Esophagus muscularis mucosa (tissue), 4 donors: ENCODE data around the gene ANK2. TPM values are rescaled to one million over a fixed set of nuclear protein-coding genes. Genes with fewer than 3 reads are reported as not detected.

ENCODE experiments used
- DNase-seq: peaks from one replicate; pipeline ENCODE4 v3.0.0-alpha.2; 2017; ENCODE audit errors: extremely low spot score
- H3K27ac ChIP-seq, 4 donors: fragments of 200-600 bp; sonication (generic); replicated peaks in 1 of 4; 1 replicate in 3 of 4; 2 replicates in 1 of 4; pipeline ENCODE4 v1.5.1; 2016 to 2019; ENCODE audit warnings: mild to moderate bottlenecking in 1 of 4
- H3K27me3 ChIP-seq, 4 donors: fragments of 200-600 bp; sonication (generic); one replicate each; pipeline versions ENCODE4 v1.5.1 to v1.6.0; 2016 to 2019
- H3K36me3 ChIP-seq, 4 donors: fragments of 200-600 bp; sonication (generic); one replicate each; pipeline ENCODE4 v1.5.1; 2016 to 2019
- H3K4me1 ChIP-seq, 4 donors: fragments of 200-600 bp; sonication (generic); one replicate each; pipeline ENCODE4 v1.5.1; 2016 to 2019
- H3K4me3 ChIP-seq, 4 donors: fragments of 200-600 bp; sonication (generic); 1 replicate in 2 of 4; 2 replicates in 2 of 4; pipeline ENCODE4 v1.5.1; 2016 to 2019; ENCODE audit warnings: mild to moderate bottlenecking in 4 of 4, moderate library complexity in 1 of 4
- H3K9me3 ChIP-seq, 4 donors: fragments of 200-600 bp; sonication (generic); 1 replicate in 3 of 4; 2 replicates in 1 of 4; pipeline ENCODE4 v1.5.1; 2016 to 2019
- EP300 ChIP-seq: sonication (generic); formaldehyde crosslinking; IDR thresholded peaks from one replicate; pipeline ENCODE4 v1.6.1; 2017; ENCODE audit warnings: antibody characterized with exemption
- POLR2A ChIP-seq: fragments of 450-650 bp; IDR thresholded peaks from one replicate; pipeline ENCODE4 v1.6.1; 2017; ENCODE audit warnings: antibody characterized with exemption, moderate library complexity, mild to moderate bottlenecking, low read depth
- POLR2AphosphoS5 ChIP-seq, 2 donors: sonication (generic); formaldehyde crosslinking; IDR thresholded peaks; one replicate each; pipeline ENCODE4 v1.6.1; 2017; ENCODE audit warnings: antibody characterized with exemption in 2 of 2
- WGBS: methylation state at CpG from one replicate; pipeline ENCODE4 v1.1.5; 2018; 5-methylcytosine and 5-hydroxymethylcytosine counted together
- intact Hi-C: fragments of 100-400 bp; cut with DNase I; formaldehyde crosslinking; loops from one replicate; pipeline ENCODE4 v1.15.1; 2023
- total RNA-seq, 4 donors: library from RNA; depleted of rRNA; stranded (reverse); fragments of >200 nt; gene quantifications; one replicate each; pipeline versions ENCODE4 v1.1.0 to v1.2.1, GENCODE V29; 2016
- TF ChIP-seq, protein P1 (sequence below), 3 experiments: fragments of 200-600 bp in 2 of 3; fragments of 450-650 bp in 1 of 3; sonication (generic) in 2 of 3; IDR thresholded peaks; one replicate each; pipeline ENCODE4 v1.5.1; 2017 to 2019; ENCODE audit warnings: antibody characterized with exemption in 3 of 3, mild to moderate bottlenecking in 2 of 3, moderate library complexity in 1 of 3

The ANK2 gene
- total RNA-seq, 4 donors from 2014 or later: 76.8 to 88.0 (median 82.8) TPM

DNA sequence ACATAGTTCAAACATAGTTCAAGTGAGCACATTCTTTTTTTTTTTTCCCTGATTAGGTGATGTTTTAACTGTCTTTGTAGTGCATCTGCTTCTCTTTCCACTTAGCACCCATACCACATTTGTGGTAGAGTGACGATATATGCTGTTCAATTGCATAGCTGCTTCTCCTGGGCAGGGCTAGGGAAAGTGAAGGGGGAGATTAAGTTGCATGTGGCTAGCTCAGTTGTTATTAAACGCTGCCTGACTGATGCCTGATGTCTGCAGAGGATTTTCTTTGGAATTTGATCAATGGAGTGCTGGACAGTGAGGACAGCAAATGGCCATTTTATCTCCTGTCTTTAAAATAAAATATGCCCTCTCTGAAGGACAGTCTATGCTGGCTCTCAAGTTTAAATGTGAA lies 63.7 kb downstream of the ANK2 start:
- TF ChIP-seq POLR2AphosphoS5 (IDR thresholded peaks at IDR 0.05) (no peak), EP300 (no peak)
- Histone ChIP-seq H3K36me3 (no peaks in the 10 kb centered on the region), H3K27me3 (no peaks in the 10 kb centered on the region), H3K9me3 (no peaks in the 10 kb centered on the region), H3K4me1 (peaks cover 4 to 11% (median 8%) of the 10 kb centered on the region in 4 donors), H3K4me3 (no peak overlapping the region), H3K27ac (no peak overlapping the region)
- WGBS: 74% methylated on average over 2 of the region's 2 CpGs
- intact Hi-C loops: no loop called here
- DNase-seq: no peak

DNA sequence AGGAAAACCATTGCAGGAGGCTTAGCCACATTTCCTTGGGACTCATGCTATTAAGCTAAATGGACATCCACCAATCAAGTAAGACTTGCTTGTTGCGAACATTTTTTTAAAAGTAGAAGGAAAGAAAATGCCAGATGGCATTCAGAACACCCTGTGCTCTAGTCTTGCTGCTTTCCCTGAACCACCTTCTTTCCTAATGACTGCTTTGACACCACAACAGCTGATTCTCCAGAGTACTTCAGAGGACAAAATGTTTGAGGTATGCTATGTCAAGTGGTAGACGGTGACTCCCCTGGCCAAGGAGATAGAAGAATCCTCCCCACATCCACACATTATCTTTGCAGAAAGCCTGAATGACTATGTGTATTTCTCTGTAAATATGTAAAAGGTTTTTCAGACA lies 65.4 kb downstream of the ANK2 start:
- H3K27me3 ChIP-seq: no peaks in the 10 kb centered on the region
- no peaks in the 10 kb centered on the region for H3K36me3 ChIP-seq
- H3K4me1 ChIP-seq: peaks cover 4 to 11% (median 8%) of the 10 kb centered on the region in 4 donors
- TF ChIP-seq, protein P1, sequence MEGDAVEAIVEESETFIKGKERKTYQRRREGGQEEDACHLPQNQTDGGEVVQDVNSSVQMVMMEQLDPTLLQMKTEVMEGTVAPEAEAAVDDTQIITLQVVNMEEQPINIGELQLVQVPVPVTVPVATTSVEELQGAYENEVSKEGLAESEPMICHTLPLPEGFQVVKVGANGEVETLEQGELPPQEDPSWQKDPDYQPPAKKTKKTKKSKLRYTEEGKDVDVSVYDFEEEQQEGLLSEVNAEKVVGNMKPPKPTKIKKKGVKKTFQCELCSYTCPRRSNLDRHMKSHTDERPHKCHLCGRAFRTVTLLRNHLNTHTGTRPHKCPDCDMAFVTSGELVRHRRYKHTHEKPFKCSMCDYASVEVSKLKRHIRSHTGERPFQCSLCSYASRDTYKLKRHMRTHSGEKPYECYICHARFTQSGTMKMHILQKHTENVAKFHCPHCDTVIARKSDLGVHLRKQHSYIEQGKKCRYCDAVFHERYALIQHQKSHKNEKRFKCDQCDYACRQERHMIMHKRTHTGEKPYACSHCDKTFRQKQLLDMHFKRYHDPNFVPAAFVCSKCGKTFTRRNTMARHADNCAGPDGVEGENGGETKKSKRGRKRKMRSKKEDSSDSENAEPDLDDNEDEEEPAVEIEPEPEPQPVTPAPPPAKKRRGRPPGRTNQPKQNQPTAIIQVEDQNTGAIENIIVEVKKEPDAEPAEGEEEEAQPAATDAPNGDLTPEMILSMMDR (IDR thresholded peaks at IDR 0.05): no peak
- TF ChIP-seq POLR2A (no peak), POLR2AphosphoS5 (IDR thresholded peaks at IDR 0.05) (no peak), EP300 (no peak)
- 94% methylated on average over 2 of the region's 2 CpGs for WGBS
- intact Hi-C loops: no loop called here
- H3K27ac ChIP-seq: no peak overlapping the region
- no peak for DNase-seq
- H3K9me3 ChIP-seq: no peaks in the 10 kb centered on the region
- H3K4me3 ChIP-seq: no peak overlapping the region

DNA sequence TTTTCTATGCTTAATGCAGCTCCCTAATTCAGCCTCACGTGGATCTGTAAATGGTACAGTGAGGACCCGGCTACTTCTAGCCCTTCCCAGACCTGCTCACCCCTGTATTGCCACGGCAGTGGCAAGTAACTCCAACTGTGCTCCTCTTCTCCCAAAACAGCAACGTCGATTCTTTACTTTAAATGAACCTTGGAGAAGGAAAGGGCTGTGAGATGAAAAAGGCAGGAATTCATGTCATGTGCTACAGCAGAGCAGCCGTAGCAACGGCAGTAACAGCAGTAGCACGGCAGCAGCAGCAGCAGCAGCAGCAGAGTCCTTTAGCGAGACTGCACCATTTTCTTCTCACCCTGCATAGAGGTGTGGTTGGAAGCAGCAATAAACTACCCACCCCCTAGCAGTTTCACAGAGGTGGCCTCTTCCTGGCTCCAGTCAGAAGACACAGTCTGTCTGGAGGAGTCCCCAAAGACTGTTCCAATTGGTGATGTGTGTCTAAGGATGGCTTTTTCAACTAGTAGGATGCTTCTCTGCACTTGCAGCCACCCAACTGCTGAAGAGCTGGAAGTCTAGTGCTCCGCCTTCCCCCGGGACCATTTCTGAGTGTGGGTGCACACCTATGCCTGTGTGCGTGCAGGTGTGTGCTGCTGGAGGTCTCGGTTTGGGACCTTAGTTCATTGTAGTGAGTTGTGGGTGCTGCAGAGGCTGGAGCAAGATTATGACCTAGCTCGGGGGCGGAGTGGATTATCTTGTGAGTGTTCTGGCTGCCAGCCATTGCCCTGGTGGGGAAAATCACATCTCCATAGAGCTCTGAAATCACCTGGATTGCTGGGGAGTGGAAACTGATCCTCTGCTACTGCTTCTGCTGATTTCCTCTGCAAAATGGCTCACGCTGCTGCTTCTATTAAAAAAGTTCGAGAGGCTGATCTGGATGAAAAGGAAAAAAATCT lies 67.2 kb downstream of the ANK2 start:
- Histone ChIP-seq H3K27ac (no peak overlapping the region), H3K27me3 (no peaks in the 10 kb centered on the region), H3K36me3 (no peaks in the 10 kb centered on the region), H3K4me3 (peak overlapping the region; percentile 10 to 33 (median 24)), H3K9me3 (no peaks in the 10 kb centered on the region), H3K4me1 (peaks cover 0 to 11% (median 8%) of the 10 kb centered on the region in 4 donors)
- TF ChIP-seq POLR2AphosphoS5 (IDR thresholded peaks at IDR 0.05) (no peak), POLR2A (no peak), EP300 (no peak)
- TF ChIP-seq, protein P1 (IDR thresholded peaks at IDR 0.05): no peak
- intact Hi-C loops: no loop called here
- no peak for DNase-seq
- WGBS: 55% methylated on average over 16 of the region's 17 CpGs

DNA sequence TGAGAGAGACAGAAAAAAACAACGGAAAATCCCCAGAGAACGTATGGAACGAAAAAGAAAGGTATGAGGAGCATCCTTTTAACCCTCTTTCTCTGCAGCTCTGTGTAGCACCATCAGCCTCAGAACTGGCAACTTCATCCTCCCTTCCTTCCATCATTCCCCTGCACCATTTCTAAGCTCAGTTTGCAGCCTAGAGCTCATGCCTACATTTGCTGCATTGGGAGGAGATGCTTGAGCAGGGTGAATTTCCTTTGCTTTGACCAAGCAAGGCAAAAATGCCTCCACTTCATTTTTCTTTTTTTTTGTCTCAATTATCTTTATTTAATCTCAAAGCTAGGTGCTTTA lies 67.9 kb downstream of the ANK2 start:
- 80% methylated on average over 3 of the region's 3 CpGs for WGBS
- intact Hi-C loops: no loop called here
- TF ChIP-seq POLR2AphosphoS5 (IDR thresholded peaks at IDR 0.05) (no peak), EP300 (no peak), POLR2A (no peak)
- TF ChIP-seq, protein P1 (IDR thresholded peaks at IDR 0.05): no peak
- no peaks in the 10 kb centered on the region for H3K36me3 ChIP-seq
- no peak overlapping the region for H3K27ac ChIP-seq
- H3K9me3 ChIP-seq: no peaks in the 10 kb centered on the region
- no peak overlapping the region for H3K4me3 ChIP-seq
- H3K27me3 ChIP-seq: no peaks in the 10 kb centered on the region
- no peak for DNase-seq
- peaks cover 0 to 11% (median 8%) of the 10 kb centered on the region in 4 donors for H3K4me1 ChIP-seq

DNA sequence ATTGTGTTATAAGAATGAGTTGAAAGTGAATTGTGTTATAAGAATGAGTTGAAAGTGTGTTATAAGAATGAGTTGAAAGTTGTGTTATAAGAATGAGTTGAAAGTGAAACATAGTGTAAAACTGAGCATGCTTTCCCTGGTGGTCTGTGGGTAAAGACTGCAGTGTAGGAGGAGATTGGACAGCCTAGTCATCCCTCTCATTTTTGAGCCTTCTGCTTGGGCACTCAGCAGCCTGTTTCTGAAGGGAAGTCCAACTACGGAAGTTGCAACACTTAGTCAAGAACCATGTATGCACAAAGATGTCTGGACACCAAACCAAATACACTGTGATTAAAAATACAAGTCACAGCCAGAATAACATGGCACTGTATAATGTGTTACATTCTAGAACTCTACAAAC lies 72.6 kb downstream of the ANK2 start:
- intact Hi-C loops: no loop called here
- WGBS: 92% methylated on average over 1 of the region's 1 CpG
- no peak for DNase-seq

More for the DNA sequence above, 72.6 kb downstream of the ANK2 start:
- H3K4me3 ChIP-seq: no peak overlapping the region
- no peaks in the 10 kb centered on the region for H3K27me3 ChIP-seq
- no peak overlapping the region for H3K27ac ChIP-seq
- H3K36me3 ChIP-seq: no peaks in the 10 kb centered on the region
- H3K9me3 ChIP-seq: no peaks in the 10 kb centered on the region
- no peak for TF ChIP-seq POLR2A
- no peak for TF ChIP-seq POLR2AphosphoS5 (IDR thresholded peaks at IDR 0.05)
- TF ChIP-seq EP300: no peak
- TF ChIP-seq, protein P1 (IDR thresholded peaks at IDR 0.05): no peak
- H3K4me1 ChIP-seq: peaks cover 0 to 6% (median 0%) of the 10 kb centered on the region in 4 donors
